Smooth muscle cell (in vitro differentiated cells): ENCODE results near the gene DPEP3. TPM values are rescaled to one million over a fixed set of nuclear protein-coding genes. Genes with fewer than 3 reads are reported as not detected.

ENCODE experiments used
- DNase-seq: peaks from one replicate; lab custom pipeline; 2025; ENCODE audit not compliant: unreplicated experiment; lab: John Stamatoyannopoulos, UW
- H2AFZ ChIP-seq: fragments of 200-600 bp; sonication (generic); 2 replicates; pipeline ENCODE4 v1.6.0; 2016; ENCODE audit warnings: antibody characterized with exemption, low read depth, mild to moderate bottlenecking
- H3F3A ChIP-seq: fragments of 200-600 bp; sonication (generic); 2 replicates; pipeline ENCODE4 v1.6.0; 2017; ENCODE audit warnings: antibody characterized with exemption, low read depth
- H3K27ac ChIP-seq: fragments of 200-600 bp; sonication (generic); 2 replicates; pipeline ENCODE4 v1.5.1; 2016; ENCODE audit warnings: low read depth, mild to moderate bottlenecking
- H3K27me3 ChIP-seq: fragments of 200-600 bp; sonication (generic); 2 replicates; pipeline ENCODE4 v1.6.1; 2016; ENCODE audit warnings: low read depth, mild to moderate bottlenecking
- H3K36me3 ChIP-seq: fragments of 200-600 bp; sonication (generic); 2 replicates; pipeline ENCODE4 v1.5.1; 2016; ENCODE audit warnings: low read depth
- H3K4me1 ChIP-seq: fragments of 200-600 bp; sonication (generic); 2 replicates; pipeline ENCODE4 v1.5.1; 2016; ENCODE audit warnings: low read depth
- H3K4me2 ChIP-seq: fragments of 200-600 bp; sonication (generic); 2 replicates; pipeline ENCODE4 v1.6.0; 2016; ENCODE audit warnings: mild to moderate bottlenecking
- H3K4me3 ChIP-seq: fragments of 200-600 bp; sonication (generic); 2 replicates; pipeline ENCODE4 v1.5.1; 2016; ENCODE audit warnings: mild to moderate bottlenecking
- H3K79me2 ChIP-seq: fragments of 200-600 bp; sonication (generic); 2 replicates; pipeline ENCODE4 v1.6.0; 2016; ENCODE audit warnings: low read depth, mild to moderate bottlenecking
- H3K9ac ChIP-seq: fragments of 200-600 bp; sonication (generic); 2 replicates; pipeline ENCODE4 v1.6.0; 2016; ENCODE audit warnings: low read depth
- H3K9me3 ChIP-seq: fragments of 200-600 bp; sonication (generic); replicated peaks from 2 replicates; pipeline ENCODE4 v1.5.1; 2016; ENCODE audit warnings: low read depth
- H4K20me1 ChIP-seq: fragments of 200-600 bp; sonication (generic); 2 replicates; pipeline ENCODE4 v1.6.0; 2016; ENCODE audit warnings: low read depth
- CTCF ChIP-seq: fragments of 200-600 bp; sonication (generic); IDR thresholded peaks from 2 replicates; pipeline ENCODE4 v1.5.1; 2017; ENCODE audit warnings: borderline replicate concordance, mild to moderate bottlenecking, antibody characterized with exemption; ENCODE audit not compliant: insufficient read depth, poor library complexity, severe bottlenecking
- WGBS: methylation state at CpG from one replicate; pipeline ENCODE4 v1.1.7; 2016; ENCODE audit warnings: low lambda C conversion rate; 5-methylcytosine and 5-hydroxymethylcytosine counted together
- polyA plus RNA-seq: library from polyadenylated mRNA; unstranded; fragments of >200 nt; fragmentation: Nextera tagmentation; extraction: Ambion mirVana; gene quantifications from 2 replicates; pipeline ENCODE4 v1.2.1, GENCODE V29; 2016
- total RNA-seq: library from RNA; depleted of rRNA; stranded (reverse); fragments of >200 nt; gene quantifications from 2 replicates; pipeline ENCODE4 v1.2.3, GENCODE V29; 2014

DPEP3 gene
- total and polyA plus RNA-seq, 2 experiments from 2014 or later: not detected

GRCh38 chr16:68022278-68022727 lies 42.0 kb upstream of the DPEP3 start:
- H3K4me2 ChIP-seq: peak overlapping the region; percentile 94
- H3K79me2 ChIP-seq: peaks cover 11% of the 10 kb centered on the region
- H3K27me3 ChIP-seq: no peaks in the 10 kb centered on the region
- peak overlapping the region; percentile 84 for H3K27ac ChIP-seq
- H4K20me1 ChIP-seq: no peaks in the 10 kb centered on the region
- peak overlapping the region; percentile 72 for H3K4me3 ChIP-seq
- 20% methylated on average over 19 of the region's 19 CpGs for WGBS
- peak overlapping the region; percentile 92 for H2AFZ ChIP-seq
- peak overlapping the region; percentile 97 for H3K9ac ChIP-seq
- no peak for TF ChIP-seq CTCF
- DNase-seq: no peak
- H3K4me1 ChIP-seq: peaks cover 4% of the 10 kb centered on the region
- H3F3A ChIP-seq: no peaks in the 10 kb centered on the region
- no peaks in the 10 kb centered on the region for H3K9me3 ChIP-seq
- H3K36me3 ChIP-seq: no peaks in the 10 kb centered on the region

GRCh38 chr16:68021490-68021889 lies 41.2 kb upstream of the DPEP3 start:
- Histone ChIP-seq H3K79me2 (peaks cover 11% of the 10 kb centered on the region), H3K36me3 (no peaks in the 10 kb centered on the region), H4K20me1 (no peaks in the 10 kb centered on the region), H3K27ac (no peak overlapping the region), H3K4me3 (no peak overlapping the region), H3K27me3 (no peaks in the 10 kb centered on the region), H2AFZ (no peak overlapping the region), H3K9ac (no peak overlapping the region), H3K9me3 (no peaks in the 10 kb centered on the region), H3K4me2 (peak overlapping the region; percentile 94), H3F3A (no peaks in the 10 kb centered on the region), H3K4me1 (peaks cover 4% of the 10 kb centered on the region)
- no peak for TF ChIP-seq CTCF
- WGBS: 95% methylated on average over 10 of the region's 10 CpGs
- DNase-seq: no peak

GRCh38 chr16:68019167-68019680 lies 38.9 kb upstream of the DPEP3 start:
- 83% methylated on average over 8 of the region's 8 CpGs for WGBS

More at GRCh38 chr16:68019167-68019680, 38.9 kb upstream of the DPEP3 start:
- H2AFZ ChIP-seq: no peak overlapping the region
- DNase-seq: no peak
- H3K79me2 ChIP-seq: peaks cover 10% of the 10 kb centered on the region
- H3K9ac ChIP-seq: no peak overlapping the region
- no peaks in the 10 kb centered on the region for H3K9me3 ChIP-seq
- H3K36me3 ChIP-seq: no peaks in the 10 kb centered on the region
- no peaks in the 10 kb centered on the region for H4K20me1 ChIP-seq
- no peaks in the 10 kb centered on the region for H3K27me3 ChIP-seq
- no peak overlapping the region for H3K27ac ChIP-seq
- no peak overlapping the region for H3K4me3 ChIP-seq
- no peaks in the 10 kb centered on the region for H3F3A ChIP-seq
- peaks cover 4% of the 10 kb centered on the region for H3K4me1 ChIP-seq
- TF ChIP-seq CTCF: no peak
- no peak overlapping the region for H3K4me2 ChIP-seq
